HG02870 (cell line): ENCODE measurements around the gene TNFRSF19.
A peak's percentile ranks its signal among the peaks of the same experiment; 100 is the strongest.

Experiments used
- ATAC-seq: cut with Tn5 transposase; IDR thresholded peaks from one replicate; pipeline ENCODE4 v1.9.1; 2021; ENCODE audit warnings: mild to moderate bottlenecking, moderate library complexity; ENCODE audit not compliant: unreplicated experiment

TNFRSF19 gene

GRCh38 chr13:23600534-23600933 lies 30.3 kb downstream of the TNFRSF19 start:
- ATAC-seq = no peak

DNA sequence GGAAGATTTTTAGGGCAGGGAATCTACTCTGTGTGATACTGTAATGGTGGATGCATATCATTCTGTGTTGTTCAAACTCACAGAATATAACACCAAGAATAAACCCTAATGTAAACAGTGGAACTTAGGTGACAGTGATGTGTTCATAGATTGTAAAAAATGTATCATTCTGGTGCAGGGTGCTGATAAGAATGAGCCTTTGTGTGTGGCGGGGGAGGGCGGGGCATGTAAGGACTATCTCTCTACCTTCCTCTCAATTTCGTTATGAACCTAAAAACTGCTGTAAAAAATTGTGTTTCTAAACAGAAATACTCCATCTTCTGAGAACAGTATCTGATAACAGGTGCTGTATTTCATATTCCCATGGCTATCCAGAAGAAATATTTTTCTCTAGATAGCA lies 35.6 kb downstream of the TNFRSF19 start:
- ATAC-seq = no peak

GRCh38 chr13:23608138-23608537 lies 37.9 kb downstream of the TNFRSF19 start:
- ATAC-seq = no peak

GRCh38 chr13:23608701-23609413 lies 38.6 kb downstream of the TNFRSF19 start:
- ATAC-seq = no peak

DNA sequence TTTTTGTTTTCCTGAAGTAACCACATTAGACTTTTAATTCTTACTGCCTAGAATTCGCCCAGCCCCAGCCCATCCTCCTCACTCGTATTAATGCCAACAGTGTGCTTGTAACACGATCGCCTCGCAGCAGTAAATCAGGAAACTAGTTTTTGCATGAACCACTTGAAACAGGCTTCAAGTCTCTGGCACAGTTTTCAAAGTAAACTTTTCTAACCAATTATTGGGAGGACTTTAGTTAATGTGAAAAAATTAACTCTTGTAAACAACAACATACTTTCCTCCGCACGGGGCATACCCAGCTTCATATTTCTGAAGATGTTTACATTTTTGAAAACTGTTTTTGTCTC lies 39.2 kb downstream of the TNFRSF19 start:
- no peak for ATAC-seq

DNA sequence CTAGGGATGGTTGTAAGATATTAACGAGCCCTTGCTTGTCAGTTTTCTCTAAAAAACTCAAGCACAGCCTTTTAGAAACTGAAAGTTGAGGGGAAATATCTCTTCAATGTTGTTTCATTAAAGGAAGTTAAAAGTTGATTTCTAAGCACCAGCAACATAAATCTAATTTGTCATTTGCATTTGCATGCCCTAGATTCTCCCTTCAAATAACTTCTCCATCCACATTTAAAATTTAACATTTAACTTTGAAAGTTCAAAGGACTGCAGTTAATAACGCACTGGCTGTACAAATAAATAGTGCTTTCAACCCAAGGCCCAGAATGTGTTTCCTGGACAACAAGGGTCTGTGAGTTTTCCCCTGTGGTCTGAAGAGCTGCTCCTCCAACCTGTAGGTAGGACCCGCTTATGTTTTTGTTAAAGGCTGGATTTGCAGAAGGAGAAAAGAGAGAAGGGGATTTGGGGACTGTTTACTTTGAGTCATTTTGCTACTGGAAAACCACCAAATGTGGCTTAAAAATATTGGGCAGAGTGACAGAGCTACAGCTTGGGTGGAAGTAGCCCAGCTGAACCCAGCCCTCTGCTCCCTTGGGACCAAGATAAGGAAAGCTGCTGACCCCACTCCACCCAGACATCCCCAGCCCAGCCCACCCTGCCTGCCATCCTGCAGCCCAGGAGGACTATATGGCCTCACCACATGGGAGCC lies 39.8 kb downstream of the TNFRSF19 start:
- ATAC-seq = no peak

DNA sequence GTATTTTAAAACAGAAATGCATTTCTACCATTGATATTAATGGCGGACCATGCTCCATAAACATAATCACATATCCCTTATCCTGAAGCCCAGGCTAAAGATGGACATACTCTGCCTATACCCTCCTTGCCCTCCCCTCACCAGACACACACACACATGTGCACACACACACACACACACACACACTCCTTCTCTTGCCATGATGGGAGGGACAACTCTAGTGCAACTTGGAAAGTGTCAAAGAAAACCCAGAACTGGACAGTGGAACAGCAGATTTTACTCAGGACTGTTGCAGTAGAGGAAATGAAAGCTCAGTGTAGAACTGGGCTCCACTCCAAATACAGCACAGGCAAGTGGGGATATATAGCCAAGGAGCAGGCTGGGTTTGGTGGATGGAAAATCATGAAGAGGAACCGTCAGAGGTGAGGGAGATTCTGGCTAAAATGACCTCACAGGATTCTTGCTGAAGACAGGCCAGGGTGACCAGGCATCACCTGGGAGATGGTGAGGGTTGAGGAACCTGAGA lies 40.8 kb downstream of the TNFRSF19 start:
- no peak for ATAC-seq

GRCh38 chr13:23612182-23612581 lies 42.0 kb downstream of the TNFRSF19 start:
- no peak for ATAC-seq

DNA sequence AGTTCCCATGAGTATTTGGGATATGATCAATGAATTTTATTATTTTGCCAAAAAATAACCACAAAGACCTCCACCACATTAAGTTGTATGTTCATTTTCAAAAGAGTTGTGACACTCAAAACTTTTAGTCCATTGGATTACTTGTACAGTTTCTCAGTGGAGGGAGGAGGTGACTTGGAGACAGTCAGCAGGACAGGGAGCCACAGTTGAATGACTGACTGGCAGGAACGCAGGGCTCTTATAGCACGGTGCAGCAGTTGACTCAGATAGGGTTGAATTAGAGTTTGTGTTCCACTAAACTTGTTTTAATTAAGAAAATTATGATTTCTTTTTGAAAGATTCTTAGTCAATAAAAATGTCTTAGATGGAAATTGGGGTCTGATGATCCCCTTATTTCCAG lies 42.5 kb downstream of the TNFRSF19 start:
- ATAC-seq = no peak

GRCh38 chr13:23613596-23613995 lies 43.4 kb downstream of the TNFRSF19 start:
- no peak for ATAC-seq

DNA sequence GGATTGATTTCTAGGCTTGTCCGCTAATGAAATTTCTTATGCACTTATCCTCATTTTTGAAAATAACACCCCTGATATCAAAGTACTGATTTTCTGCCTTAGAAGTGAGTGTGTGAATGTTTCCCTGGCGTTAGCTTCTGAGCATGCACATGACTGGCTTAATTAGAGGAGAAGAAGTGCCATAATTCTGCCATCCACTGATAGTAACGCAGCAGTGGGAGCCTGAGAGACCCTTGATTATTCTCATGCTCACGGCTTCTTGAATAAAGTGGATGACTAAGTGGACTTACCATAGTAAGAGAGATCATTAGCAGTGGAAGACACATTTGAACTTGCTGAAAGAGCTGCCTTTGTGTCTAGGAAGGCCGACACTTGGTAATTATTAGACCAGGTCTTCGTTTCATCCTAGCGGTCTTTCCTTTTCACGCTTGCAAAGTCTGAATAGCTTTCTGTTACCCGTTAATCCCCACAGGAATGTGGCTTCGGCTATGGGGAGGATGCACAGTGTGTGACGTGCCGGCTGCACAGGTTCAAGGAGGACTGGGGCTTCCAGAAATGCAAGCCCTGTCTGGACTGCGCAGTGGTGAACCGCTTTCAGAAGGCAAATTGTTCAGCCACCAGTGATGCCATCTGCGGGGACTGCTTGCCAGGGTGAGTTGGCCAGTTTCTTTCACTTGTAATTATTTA lies 45.3 kb downstream of the TNFRSF19 start:
- ATAC-seq = no peak

DNA sequence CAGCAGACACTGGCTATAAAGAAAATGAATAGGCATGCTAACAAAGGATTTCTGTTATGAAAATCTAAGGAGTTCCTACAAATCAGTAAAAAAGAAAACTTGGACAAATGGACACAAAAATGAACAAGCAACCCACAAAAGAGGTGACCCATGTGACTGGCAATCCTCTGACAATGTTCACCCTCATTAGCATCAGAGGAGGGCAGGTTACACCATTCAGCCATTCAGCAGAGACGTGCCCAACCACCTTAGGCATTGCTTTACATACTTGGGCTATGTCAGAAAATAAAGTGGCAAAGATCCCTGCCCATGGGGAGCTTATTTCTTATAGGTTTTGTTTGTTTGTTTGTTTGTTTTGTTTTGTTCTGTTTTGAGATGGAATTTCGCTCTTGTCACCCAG lies 46.0 kb downstream of the TNFRSF19 start:
- ATAC-seq = no peak

DNA sequence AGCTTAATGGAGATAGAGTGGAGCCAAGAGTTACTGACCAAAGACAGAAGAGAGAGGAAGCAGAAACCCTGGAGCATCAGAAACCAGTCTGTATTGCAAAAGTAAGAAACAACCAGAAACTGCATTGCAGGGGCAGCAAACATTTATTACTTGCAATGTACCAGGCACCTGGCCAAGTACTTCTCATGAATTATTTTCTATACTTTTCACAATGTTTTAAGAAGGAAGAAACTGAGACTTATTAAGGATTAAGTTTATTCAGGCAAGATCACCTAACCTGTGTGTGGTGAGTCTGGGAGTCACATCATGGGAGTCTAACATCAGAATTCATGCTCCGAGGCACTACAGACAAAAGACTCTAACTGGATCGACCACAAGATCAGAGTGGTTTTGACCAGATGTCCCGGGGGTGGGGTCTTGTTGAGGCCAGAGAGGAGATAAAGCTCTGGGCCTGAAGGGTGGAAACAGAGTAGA lies 47.4 kb downstream of the TNFRSF19 start:
- no peak for ATAC-seq

DNA sequence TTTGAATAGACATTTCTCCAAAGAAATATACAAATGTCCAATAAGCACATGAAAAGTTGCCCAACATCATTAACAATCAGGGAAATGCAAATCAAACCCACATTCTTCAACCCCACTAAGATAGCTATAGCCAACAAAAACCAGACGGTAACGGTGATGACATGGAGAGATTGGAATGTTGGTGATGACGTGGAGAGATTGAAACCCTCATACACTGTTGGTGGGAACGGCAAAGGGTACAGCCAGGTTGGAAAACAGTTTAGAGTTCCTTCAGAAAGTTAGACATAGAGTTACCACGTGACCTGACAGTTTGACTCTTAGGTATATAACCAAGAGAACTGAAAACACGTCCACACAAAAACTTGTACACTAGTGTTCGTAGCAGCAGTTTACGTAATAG lies 48.1 kb downstream of the TNFRSF19 start:
- ATAC-seq = no peak

- no peak for ATAC-seq
Observed at GRCh38 chr13:23619068-23619855, 49.0 kb downstream of the TNFRSF19 start.

GRCh38 chr13:23620211-23620610 lies 50.0 kb downstream of the TNFRSF19 start:
- ATAC-seq = no peak

- ATAC-seq = peak; percentile 6
Observed at GRCh38 chr13:23620613-23621315, 50.6 kb downstream of the TNFRSF19 start.

DNA sequence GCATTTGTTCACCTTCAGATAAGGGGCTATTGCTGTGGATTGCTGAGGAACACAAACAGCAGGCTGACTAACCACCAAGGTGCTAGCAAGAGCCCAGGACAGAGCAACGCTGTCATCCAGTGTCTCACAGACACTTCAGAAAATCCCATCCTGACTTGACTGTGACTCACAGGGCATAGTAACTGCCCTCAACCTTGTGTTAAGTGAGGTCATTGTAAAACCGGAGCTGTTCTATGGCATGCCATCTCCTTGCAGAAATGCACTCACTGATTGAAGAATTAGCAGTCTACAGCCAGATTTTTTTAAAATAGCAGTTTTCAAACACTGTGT lies 51.1 kb downstream of the TNFRSF19 start:
- ATAC-seq = peak; percentile 50

- no peak for ATAC-seq
Observed at GRCh38 chr13:23622985-23623384, 52.8 kb downstream of the TNFRSF19 start.

DNA sequence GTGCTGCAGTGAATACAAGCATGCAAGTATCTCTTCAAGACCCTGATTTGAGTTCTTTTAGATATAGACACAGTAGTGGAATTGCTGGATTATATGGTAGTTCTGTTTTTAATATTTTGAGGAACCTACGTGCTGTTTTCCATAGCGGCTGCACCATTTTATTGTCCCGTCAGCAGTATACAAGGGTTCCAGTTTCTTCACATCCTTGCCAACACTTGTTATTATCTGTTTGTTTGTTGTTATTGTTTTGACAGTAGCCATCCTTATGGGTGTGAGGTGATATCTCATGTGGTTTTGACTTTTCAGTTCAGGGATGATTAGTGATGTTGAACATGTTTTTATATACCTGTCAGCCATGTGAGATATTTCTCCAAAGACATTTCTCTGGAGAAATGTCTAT lies 53.2 kb downstream of the TNFRSF19 start:
- ATAC-seq = no peak
